MM.1S (cell line): ENCODE measurements around the gene BCAR3.

Source experiments
- CTCF ChIP-seq: fragments of 300-600 bp; sonication (generic); IDR thresholded peaks from 2 replicates; pipeline ENCODE4 v1.5.1; 2016; ENCODE audit warnings: antibody characterized with exemption, low read length, mixed read lengths
- EZH2 ChIP-seq: fragments of 300-600 bp; sonication (generic); optimal IDR thresholded peaks from 2 replicates; pipeline ENCODE3; 2017; ENCODE audit warnings: low read depth, mild to moderate bottlenecking, antibody characterized with exemption, low read length, mixed read lengths

- TF ChIP-seq CTCF (no peak), EZH2 (no peak)
These were observed 11.5 kb downstream of the BCAR3 start for GRCh38 chr1:93670141-93670540.
